Panc1 (cell line): Measurements from ENCODE around the gene TRIM14.

ENCODE experiments used
- CTCF ChIP-seq: fragments of 450-650 bp; IDR thresholded peaks from 2 replicates; pipeline ENCODE4 v1.5.1; 2017; ENCODE audit warnings: mild to moderate bottlenecking
- SIN3A ChIP-seq: IDR thresholded peaks from 2 replicates; pipeline ENCODE4 v1.6.1; 2012; ENCODE audit warnings: low read depth, mild to moderate bottlenecking, low read length, moderate library complexity, borderline replicate concordance; ENCODE audit not compliant: insufficient read depth

- TF ChIP-seq SIN3A (no peak), CTCF (no peak)
Observed at GRCh38 chr9:98129451-98129881, 10.4 kb upstream of the TRIM14 start.
